ENCODE results near the gene MOB2.
"Not testable (repeated sequence)": the region's sequence is repeated elsewhere in the genome, so short reads cannot be mapped to it uniquely, and the experiment has no call there.

MOB2 gene

GRCh38 chr11:1439341-1439740, 47.2 kb downstream of the MOB2 start:
- no peak for DNase-seq

DNA sequence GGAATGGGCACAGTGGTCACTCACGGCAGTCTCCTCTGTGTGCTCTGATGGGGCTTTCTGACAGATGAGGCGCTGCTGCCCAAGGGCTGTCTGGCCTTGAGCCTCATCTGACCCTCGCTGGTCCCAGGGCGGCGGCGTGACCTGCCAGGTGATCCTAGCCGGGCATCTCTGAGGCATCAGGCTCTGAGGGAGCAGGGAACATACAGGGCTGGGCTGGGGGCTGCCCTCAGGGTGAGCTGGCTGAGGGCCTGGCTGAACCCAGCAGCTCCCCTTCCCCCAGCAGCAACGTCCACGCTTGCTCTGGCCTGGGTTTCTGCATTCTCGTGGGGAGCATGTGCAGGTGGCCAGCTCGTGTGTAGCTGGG, 47.6 kb downstream of the MOB2 start:
- no peak for DNase-seq

DNA sequence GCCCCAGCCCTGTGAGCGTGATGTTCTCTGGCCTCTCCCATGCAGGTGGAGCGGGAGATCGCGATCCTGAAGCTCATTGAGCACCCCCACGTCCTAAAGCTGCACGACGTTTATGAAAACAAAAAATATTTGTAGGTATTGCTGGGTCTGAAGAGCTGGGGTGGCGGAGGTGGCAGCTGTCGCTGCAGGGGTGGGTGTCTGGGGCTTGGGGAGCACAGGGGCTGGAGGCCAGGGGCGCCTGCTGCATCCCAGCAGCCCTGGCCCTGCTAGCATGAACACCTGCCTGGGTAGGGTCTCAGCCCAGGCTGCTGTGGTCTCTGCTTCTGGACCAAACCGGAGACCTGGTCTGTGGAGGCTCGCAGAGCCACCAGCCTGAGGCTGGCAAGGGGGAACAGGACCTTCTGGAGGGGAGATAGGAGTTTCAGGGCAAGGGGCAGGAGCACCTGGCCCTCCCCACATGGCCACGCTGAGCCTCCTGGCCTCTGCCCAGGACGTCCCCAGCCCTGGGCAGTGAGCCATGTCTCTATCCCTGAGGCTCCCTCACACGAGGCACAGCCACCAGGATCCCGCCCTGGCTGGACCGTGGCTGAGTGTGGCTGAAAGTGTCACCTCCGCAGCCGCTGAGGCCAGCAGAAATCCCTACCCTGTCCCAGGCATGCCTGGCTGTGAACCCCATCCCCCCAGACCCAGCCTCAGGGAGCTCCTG, 48.2 kb downstream of the MOB2 start:
- no peak for DNase-seq

DNA sequence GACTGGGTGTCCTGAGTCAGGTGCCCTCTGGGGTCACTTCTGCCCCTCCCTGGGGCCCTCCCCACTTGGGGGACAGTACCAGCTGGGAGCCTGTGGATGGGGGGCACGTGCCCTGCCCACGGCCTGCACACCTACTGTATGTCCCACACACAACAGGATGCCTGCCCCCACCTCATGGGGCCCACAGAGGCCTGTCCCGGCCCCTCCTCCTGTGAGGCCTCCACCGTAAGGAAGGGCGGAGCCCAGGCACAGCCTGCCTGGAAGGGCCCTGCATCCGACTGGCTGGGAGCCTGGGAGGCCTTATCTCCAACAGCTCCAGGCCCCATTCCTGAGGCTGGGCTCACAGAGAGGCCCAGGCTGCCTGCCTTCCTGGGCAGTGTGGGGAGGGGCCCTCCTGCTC, 49.1 kb downstream of the MOB2 start:
- DNase-seq, result no peak

DNA sequence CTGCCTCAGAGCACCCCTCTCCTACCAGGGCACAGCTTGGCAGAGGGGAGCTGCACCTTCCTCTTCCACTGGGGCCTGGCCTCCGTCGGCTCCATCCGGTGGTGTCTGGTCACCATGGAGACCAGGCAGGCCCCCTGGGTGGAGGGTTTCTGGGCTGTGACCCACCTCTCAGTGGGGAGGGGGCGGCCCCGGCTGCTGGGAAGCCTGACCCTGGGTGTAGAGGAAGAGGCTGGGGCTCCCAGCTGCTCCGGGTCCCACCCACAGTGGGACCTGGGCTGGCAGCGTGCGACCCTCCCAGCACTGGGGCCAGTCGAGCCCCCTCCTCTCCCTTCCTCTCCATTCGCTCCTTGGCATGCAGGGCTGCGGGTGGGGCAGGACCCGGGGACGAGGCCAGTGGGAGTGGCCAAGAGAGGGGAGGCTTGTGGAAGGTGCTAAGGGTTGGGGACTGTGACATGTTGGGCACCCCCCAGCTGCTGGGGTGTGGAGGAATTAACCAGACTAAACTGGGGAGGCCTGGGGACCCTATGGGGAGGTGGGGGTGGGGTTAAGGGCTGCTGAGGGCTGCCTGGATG, 50.0 kb downstream of the MOB2 start:
- DNase-seq, result no peak

DNA sequence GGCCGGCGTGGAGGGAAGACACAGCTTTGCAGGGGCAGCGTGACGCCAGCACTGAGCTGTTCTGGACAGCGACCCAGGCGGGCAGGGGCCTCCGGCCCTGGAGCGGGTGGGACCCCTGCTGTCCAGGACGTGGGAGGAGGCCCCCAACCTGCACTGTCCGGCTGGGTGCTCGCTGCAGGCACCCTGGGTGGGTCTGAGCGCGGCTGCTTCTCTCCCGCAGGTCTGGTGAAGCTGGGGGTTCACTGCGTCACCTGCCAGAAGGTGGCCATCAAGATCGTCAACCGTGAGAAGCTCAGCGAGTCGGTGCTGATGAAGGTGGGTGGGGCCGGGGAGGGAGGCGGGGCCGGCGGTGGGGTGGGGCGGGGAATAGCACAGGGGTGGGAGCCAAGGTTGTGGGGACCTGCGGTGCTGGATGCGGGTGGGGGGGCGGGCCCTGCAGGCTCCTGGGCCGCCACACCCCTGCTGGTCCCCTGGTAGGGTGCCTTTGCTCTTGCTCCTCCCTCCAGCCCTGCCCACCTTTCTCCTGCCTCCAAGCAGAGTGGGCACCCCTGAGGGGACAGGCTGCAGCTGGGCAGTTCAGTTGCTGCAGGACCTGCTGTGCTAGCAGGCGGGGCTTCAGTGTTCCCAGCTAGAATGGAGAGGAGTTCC, 50.6 kb downstream of the MOB2 start:
- no peak for DNase-seq

DNA sequence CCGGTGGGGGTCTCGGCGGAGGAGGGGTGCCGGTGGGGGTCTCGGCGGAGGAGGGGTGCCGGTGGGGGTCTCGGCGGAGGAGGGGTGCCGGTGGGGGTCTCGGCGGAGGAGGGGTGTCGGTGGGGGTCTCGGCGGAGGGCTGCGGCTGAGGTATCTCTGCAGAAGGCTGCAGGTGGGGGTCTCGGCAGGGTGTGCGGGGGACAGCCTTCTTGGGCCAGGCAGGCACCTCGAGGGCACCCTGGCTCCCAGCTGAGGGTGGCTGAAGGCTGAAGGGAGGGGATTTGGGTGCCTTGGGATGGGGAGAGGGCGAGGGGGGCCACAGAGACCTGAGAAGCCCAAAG, 51.1 kb downstream of the MOB2 start:
- not testable (repeated sequence) for DNase-seq

- no peak for DNase-seq
These were observed 52.5 kb downstream of the MOB2 start for GRCh38 chr11:1433977-1434640.

GRCh38 chr11:1433568-1433967, 53.0 kb downstream of the MOB2 start:
- DNase-seq, result no peak

- DNase-seq, result no peak
These were observed 57.7 kb downstream of the MOB2 start for GRCh38 chr11:1428762-1429316.

DNA sequence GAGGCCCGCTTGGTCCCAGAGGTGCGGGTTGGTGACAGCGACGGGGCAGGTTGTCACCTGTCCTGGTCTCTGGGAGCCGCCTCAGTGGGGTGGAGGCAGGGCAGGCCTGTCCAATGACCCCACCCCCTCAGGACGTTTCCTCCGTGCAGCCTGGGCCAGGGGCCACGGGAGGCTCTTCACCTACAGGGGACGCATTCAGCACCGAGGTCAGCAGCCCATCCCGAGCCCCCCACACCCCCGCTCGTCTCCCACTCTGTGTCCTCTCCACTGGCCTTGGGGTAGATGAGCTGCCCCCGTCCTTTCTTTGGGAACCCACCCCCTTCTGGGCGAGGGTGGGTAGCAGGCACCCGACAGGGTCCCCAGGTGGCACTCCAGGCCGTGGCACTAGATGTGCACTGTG, 61.1 kb downstream of the MOB2 start:
- DNase-seq, result no peak

DNA sequence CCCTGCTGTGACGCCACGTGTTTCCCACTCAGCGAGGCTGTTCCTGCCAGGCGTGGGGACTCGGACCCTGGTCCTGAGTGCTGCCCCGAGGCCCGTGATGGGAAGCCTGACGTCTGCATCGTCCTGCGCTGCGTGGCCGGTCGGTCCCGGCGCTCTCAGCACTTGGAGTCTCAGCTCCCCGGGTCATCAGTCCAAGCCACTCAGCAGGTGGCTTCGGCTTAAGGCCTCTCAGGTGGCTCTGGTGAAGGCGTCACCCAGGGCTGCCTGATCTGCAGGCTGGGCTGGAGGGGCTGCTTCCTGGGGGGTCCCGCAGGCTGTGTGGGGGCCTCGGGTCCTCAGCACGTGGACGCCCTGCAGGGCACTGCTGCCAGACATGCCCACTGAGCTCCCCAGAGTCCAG, 61.6 kb downstream of the MOB2 start:
- no peak for DNase-seq

- DNase-seq, result not testable (repeated sequence)
These were observed 63.2 kb downstream of the MOB2 start for GRCh38 chr11:1423406-1423805.

GRCh38 chr11:1422981-1423380, 63.6 kb downstream of the MOB2 start:
- no peak for DNase-seq

DNA sequence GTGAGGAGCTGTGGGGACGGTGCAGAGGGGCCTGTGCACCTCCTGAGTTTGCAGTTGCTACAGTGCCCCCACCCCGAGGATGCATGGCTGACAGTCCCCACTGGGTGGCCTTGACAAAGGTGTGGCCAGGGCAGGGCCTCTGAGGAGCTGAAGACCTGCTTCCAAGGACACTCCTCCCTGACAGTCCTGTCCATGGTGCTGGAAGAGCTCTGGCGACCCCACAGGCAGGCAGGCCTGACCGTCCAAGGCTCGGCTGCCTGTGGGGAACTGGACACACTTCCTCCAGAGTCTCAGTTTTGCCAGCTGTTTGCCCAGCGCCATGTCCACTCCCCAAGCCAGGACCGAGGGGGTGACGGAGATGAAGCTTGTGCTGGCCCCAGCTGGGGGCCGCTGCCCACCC, 64.1 kb downstream of the MOB2 start:
- DNase-seq, result no peak

- DNase-seq, result no peak
These were observed 65.3 kb downstream of the MOB2 start for GRCh38 chr11:1421291-1421690.

- DNase-seq, result no peak
These were observed 66.8 kb downstream of the MOB2 start for GRCh38 chr11:1419811-1420210.
